GM21526 (cell line): Measurements from ENCODE around the gene TMEM186.
"Not testable (repeated sequence)": the region's sequence is repeated elsewhere in the genome, so short reads cannot be mapped to it uniquely, and the experiment has no call there.

Experiments used
- ATAC-seq: cut with Tn5 transposase; IDR thresholded peaks from one replicate; pipeline ENCODE4 v1.9.1; 2021; ENCODE audit warnings: moderate library complexity; ENCODE audit not compliant: unreplicated experiment, low FRiP score

TMEM186 gene

GRCh38 chr16:8812162-8812843, 14.9 kb upstream of the TMEM186 start:
- ATAC-seq, result no peak

- ATAC-seq, result no peak
These were observed 11.3 kb upstream of the TMEM186 start for GRCh38 chr16:8808613-8809353.

GRCh38 chr16:8808009-8808408, 10.6 kb upstream of the TMEM186 start:
- no peak for ATAC-seq

- ATAC-seq, result no peak
These were observed 9.8 kb upstream of the TMEM186 start for GRCh38 chr16:8807189-8807588.

- ATAC-seq, result no peak
These were observed 9.0 kb upstream of the TMEM186 start for GRCh38 chr16:8806272-8806983.

GRCh38 chr16:8804313-8804712, 6.9 kb upstream of the TMEM186 start:
- no peak for ATAC-seq

- ATAC-seq, result not testable (repeated sequence)
These were observed 6.3 kb upstream of the TMEM186 start for GRCh38 chr16:8803733-8804132.

GRCh38 chr16:8801701-8802100, 4.3 kb upstream of the TMEM186 start:
- ATAC-seq, result no peak

GRCh38 chr16:8798535-8799157, 1.2 kb upstream of the TMEM186 start:
- ATAC-seq, result no peak

GRCh38 chr16:8798174-8798527, 712 bp upstream of the TMEM186 start:
- peak; percentile 4 for ATAC-seq

GRCh38 chr16:8796469-8797363, 723 bp downstream of the TMEM186 start:
- peak; percentile 9 for ATAC-seq

GRCh38 chr16:8795818-8796217, 1.6 kb downstream of the TMEM186 start:
- no peak for ATAC-seq

GRCh38 chr16:8795091-8795490, 2.3 kb downstream of the TMEM186 start:
- no peak for ATAC-seq

GRCh38 chr16:8788578-8789172, 8.8 kb downstream of the TMEM186 start:
- ATAC-seq, result no peak

GRCh38 chr16:8786316-8786715, 11.1 kb downstream of the TMEM186 start:
- ATAC-seq, result not testable (repeated sequence)

GRCh38 chr16:8785408-8785807, 12.0 kb downstream of the TMEM186 start:
- no peak for ATAC-seq

GRCh38 chr16:8782673-8783072, 14.8 kb downstream of the TMEM186 start:
- ATAC-seq, result no peak

GRCh38 chr16:8781797-8782196, 15.6 kb downstream of the TMEM186 start:
- no peak for ATAC-seq

GRCh38 chr16:8777217-8777616, 20.2 kb downstream of the TMEM186 start:
- no peak for ATAC-seq

GRCh38 chr16:8776129-8776584, 21.3 kb downstream of the TMEM186 start:
- no peak for ATAC-seq
